MM.1S (cell line): ENCODE data around the gene ANKS3.

Source experiments
- DNase-seq: peaks from one replicate; pipeline ENCODE4 v3.0.0-alpha.2; 2015
- H2AFZ ChIP-seq: fragments of 300-600 bp; sonication (generic); 2 replicates; pipeline ENCODE4 v1.6.0; 2016; ENCODE audit warnings: antibody characterized with exemption, low read length
- H3F3A ChIP-seq: fragments of 300-600 bp; sonication (generic); 2 replicates; pipeline ENCODE4 v1.6.1; 2016; ENCODE audit warnings: mild to moderate bottlenecking, antibody characterized with exemption, low read length, moderate library complexity, mixed read lengths; ENCODE audit not compliant: insufficient read depth
- H3K27ac ChIP-seq: fragments of 300-600 bp; sonication (generic); 2 replicates; pipeline ENCODE4 v1.5.1; 2016; ENCODE audit warnings: mild to moderate bottlenecking, low read length
- H3K27me3 ChIP-seq: fragments of 300-600 bp; sonication (generic); replicated peaks from 2 replicates; pipeline ENCODE4 v1.6.0; 2016; ENCODE audit warnings: low read length; ENCODE audit not compliant: insufficient read depth
- H3K36me3 ChIP-seq: fragments of 300-600 bp; sonication (generic); replicated peaks from 2 replicates; pipeline ENCODE4 v1.6.1; 2016; ENCODE audit warnings: mild to moderate bottlenecking, low read length, mixed read lengths; ENCODE audit not compliant: insufficient read depth
- H3K4me1 ChIP-seq: fragments of 300-600 bp; sonication (generic); 2 replicates; pipeline ENCODE4 v1.6.1; 2016; ENCODE audit warnings: low read length, mixed read lengths
- H3K4me2 ChIP-seq: fragments of 300-600 bp; sonication (generic); 2 replicates; pipeline ENCODE4 v1.6.0; 2016; ENCODE audit warnings: low read depth, low read length
- H3K4me3 ChIP-seq: fragments of 300-600 bp; sonication (generic); 2 replicates; pipeline ENCODE4 v1.5.1; 2016; ENCODE audit warnings: low read length, mixed read lengths
- H3K79me2 ChIP-seq: fragments of 300-600 bp; sonication (generic); 2 replicates; pipeline ENCODE4 v1.6.1; 2016; ENCODE audit warnings: mixed run types, low read length, mixed read lengths
- H3K9ac ChIP-seq: fragments of 300-600 bp; sonication (generic); 2 replicates; pipeline ENCODE4 v1.6.1; 2016; ENCODE audit warnings: low read length, mixed read lengths
- H3K9me2 ChIP-seq: fragments of 300-600 bp; sonication (generic); replicated peaks from 2 replicates; pipeline ENCODE4 v1.6.1; 2016; ENCODE audit warnings: mild to moderate bottlenecking, low read length, mixed read lengths; ENCODE audit not compliant: insufficient read depth
- H3K9me3 ChIP-seq: fragments of 300-600 bp; sonication (generic); replicated peaks from 2 replicates; pipeline ENCODE4 v1.6.1; 2016; ENCODE audit warnings: mild to moderate bottlenecking, low read length, mixed read lengths; ENCODE audit not compliant: insufficient read depth
- H4K20me1 ChIP-seq: fragments of 300-600 bp; sonication (generic); 2 replicates; pipeline ENCODE4 v1.6.1; 2016; ENCODE audit warnings: mild to moderate bottlenecking, low read length, moderate library complexity, mixed read lengths; ENCODE audit not compliant: insufficient read depth
- EZH2 ChIP-seq: fragments of 300-600 bp; sonication (generic); optimal IDR thresholded peaks from 2 replicates; pipeline ENCODE3; 2017; ENCODE audit warnings: low read depth, mild to moderate bottlenecking, antibody characterized with exemption, low read length, mixed read lengths
- EZH2phosphoT487 ChIP-seq: fragments of 300-600 bp; sonication (generic); IDR thresholded peaks from 2 replicates; pipeline ENCODE4 v1.6.1; 2018; ENCODE audit warnings: antibody characterized with exemption, low read length
- TF ChIP-seq, protein P1 (sequence below): fragments of 300-600 bp; sonication (generic); IDR thresholded peaks from 2 replicates; pipeline ENCODE4 v1.5.1; 2016; ENCODE audit warnings: antibody characterized with exemption, low read length, mixed read lengths

ANKS3 gene

DNA sequence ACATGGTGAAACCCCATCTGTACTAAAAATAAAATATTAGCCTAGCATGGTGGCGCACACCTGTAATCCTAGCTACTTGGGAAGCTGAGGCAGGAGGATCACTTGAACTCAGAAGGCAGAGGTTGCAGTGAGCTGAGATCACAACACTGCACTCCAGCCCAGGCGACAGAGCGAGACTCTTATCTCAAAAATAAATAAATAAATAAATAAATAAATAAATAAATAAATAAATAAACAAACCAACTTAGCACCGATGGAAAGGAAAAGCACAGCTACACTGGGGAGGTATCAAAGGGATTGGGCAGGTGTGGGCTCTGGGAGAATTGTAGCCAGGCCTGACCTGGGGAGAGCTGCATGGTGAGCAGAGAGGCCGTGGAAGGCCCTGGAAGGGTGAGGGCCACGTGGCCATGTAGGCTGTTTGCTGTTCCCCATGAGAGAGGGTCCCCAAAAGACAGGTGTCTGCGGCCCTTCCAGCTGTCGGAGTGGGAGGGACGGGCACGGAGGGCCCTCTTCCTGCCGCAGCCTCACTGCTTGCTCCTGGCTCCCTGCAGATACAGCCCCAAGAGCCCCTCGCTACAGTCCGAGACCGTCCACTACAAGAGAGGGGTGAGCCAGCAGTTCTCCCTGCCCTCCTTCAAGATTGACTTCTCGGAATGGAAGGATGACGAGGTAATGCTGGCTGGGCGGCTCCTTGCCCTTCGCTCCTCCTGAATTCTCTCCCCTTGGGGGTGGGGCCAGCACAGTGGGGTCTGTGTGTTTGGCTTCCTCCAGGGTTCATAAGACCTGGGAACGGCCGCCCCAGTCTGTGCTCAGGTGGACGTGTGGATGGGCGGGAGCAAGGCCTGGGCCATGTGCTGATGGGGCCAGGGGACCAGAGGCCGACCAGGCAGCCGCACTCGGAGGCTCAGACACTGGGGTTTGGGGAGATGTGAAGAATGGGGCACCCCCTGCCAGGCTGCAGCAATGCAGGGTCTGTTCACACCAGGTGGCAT lies 77.1 kb downstream of the ANKS3 start:
- Histone ChIP-seq H3K9ac (no peak overlapping the region), H3K9me2 (no peaks in the 10 kb centered on the region), H3K27me3 (no peaks in the 10 kb centered on the region), H3F3A (no peaks in the 10 kb centered on the region), H4K20me1 (no peaks in the 10 kb centered on the region), H3K79me2 (0 out of 2 replicates have a peak, but pooled peaks cover 4% of the 10 kb centered on the region), H3K27ac (no peak overlapping the region), H3K4me1 (no peaks in the 10 kb centered on the region), H2AFZ (no peak overlapping the region), H3K4me2 (no peak overlapping the region), H3K4me3 (no peak overlapping the region), H3K9me3 (no peaks in the 10 kb centered on the region), H3K36me3 (no peaks in the 10 kb centered on the region)
- TF ChIP-seq, protein P1, sequence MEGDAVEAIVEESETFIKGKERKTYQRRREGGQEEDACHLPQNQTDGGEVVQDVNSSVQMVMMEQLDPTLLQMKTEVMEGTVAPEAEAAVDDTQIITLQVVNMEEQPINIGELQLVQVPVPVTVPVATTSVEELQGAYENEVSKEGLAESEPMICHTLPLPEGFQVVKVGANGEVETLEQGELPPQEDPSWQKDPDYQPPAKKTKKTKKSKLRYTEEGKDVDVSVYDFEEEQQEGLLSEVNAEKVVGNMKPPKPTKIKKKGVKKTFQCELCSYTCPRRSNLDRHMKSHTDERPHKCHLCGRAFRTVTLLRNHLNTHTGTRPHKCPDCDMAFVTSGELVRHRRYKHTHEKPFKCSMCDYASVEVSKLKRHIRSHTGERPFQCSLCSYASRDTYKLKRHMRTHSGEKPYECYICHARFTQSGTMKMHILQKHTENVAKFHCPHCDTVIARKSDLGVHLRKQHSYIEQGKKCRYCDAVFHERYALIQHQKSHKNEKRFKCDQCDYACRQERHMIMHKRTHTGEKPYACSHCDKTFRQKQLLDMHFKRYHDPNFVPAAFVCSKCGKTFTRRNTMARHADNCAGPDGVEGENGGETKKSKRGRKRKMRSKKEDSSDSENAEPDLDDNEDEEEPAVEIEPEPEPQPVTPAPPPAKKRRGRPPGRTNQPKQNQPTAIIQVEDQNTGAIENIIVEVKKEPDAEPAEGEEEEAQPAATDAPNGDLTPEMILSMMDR = no peak
- TF ChIP-seq EZH2 (no peak), EZH2phosphoT487 (no peak)
- DNase-seq = no peak

DNA sequence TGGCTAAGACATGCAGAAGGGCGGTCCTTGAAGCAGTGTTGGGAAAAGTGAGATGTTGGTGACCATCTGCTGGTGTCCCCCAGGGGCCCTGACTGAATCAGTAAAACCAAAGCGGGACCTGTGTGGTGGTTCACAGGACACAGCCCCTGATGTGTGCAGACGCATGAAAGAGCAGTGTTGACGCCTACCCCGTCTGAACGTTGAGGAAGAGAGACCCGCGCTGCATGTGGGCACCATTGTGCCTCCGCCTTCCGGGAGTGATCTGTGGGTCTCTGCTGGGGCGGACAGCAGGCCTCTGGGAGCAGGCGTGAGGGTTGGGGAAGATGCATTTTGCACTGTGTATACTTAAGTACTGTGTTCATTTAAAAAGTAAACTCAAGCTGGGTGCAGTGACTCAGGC lies 77.8 kb downstream of the ANKS3 start:
- TF ChIP-seq EZH2phosphoT487 (no peak), EZH2 (no peak)
- TF ChIP-seq, protein P1 = no peak
- H3K9me3 ChIP-seq = no peaks in the 10 kb centered on the region
- H3K4me2 ChIP-seq = no peak overlapping the region

DNA sequence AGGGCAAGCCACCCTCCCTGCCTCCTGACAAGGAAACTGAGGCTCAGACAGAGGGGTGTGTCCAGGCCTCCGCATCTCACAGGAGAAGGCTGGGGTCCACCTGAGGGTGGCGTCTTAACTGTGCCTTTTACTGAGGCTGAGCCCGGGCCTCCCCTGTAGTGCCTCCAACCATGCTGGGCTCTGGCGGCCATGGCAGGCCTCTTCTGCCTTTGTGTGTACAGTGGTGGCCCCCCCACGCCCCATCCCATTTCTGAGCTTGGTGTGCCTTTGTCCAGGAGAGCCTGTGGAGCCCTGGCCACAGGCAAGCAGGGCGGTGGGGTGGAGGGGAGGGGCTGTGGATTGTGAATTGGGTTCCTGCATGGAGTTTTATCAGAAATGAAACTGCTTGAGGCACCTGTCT lies 78.3 kb downstream of the ANKS3 start:
- no peak for DNase-seq
- TF ChIP-seq EZH2phosphoT487 (no peak), EZH2 (no peak)
- TF ChIP-seq, protein P1 = no peak
- Histone ChIP-seq H3K9me3 (no peaks in the 10 kb centered on the region), H3K4me3 (no peak overlapping the region), H3F3A (no peaks in the 10 kb centered on the region), H3K9ac (no peak overlapping the region), H4K20me1 (no peaks in the 10 kb centered on the region), H3K79me2 (no peaks in the 10 kb centered on the region; the same call in 1 of the 2 replicates), H3K4me2 (no peak overlapping the region), H3K27ac (no peak overlapping the region), H3K4me1 (no peaks in the 10 kb centered on the region), H3K36me3 (no peaks in the 10 kb centered on the region), H3K27me3 (no peaks in the 10 kb centered on the region), H2AFZ (no peak overlapping the region), H3K9me2 (no peaks in the 10 kb centered on the region)

More for the DNA sequence above, 77.8 kb downstream of the ANKS3 start:
- no peaks in the 10 kb centered on the region for H4K20me1 ChIP-seq
- H3K4me1 ChIP-seq = no peaks in the 10 kb centered on the region
- no peak overlapping the region for H3K27ac ChIP-seq
- H3K36me3 ChIP-seq = no peaks in the 10 kb centered on the region
- H3K9me2 ChIP-seq = no peaks in the 10 kb centered on the region
- no peaks in the 10 kb centered on the region for H3F3A ChIP-seq
- no peak overlapping the region for H3K4me3 ChIP-seq
- peaks cover 1% of the 10 kb centered on the region; the same call in 1 of the 2 replicates for H3K79me2 ChIP-seq
- no peak overlapping the region for H3K9ac ChIP-seq
- DNase-seq = no peak
- H3K27me3 ChIP-seq = no peaks in the 10 kb centered on the region
- no peak overlapping the region for H2AFZ ChIP-seq
